ENCODE data around the gene FIBCD1.

Gene FIBCD1

DNA sequence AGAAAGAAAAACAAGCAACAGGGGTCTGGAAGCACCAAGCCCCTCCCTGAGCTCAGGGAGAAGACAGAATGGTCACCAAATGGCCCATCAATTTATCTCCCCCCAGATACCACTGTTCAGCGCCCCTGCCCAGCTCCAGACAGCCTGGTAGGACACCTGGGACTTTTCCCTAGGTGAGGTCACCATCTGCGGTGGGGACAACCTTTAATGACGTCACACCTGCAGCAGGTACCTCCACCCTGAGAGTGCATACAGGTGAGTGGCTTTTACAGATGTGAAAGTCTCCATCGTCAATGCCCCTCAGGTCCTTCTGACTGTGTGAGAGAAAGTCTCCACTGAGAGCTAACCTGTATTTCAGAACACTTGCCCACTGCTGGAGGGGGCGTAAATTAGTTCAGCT, 35.6 kb upstream of the FIBCD1 start:
- no peak overlapping the region for H3K27ac ChIP-seq
- H3K27me3 ChIP-seq (ENCODE audit: control insufficient read depth, insufficient read depth, low read length), result no peaks in the 10 kb centered on the region
- no peak overlapping the region for H3K4me3 ChIP-seq (ENCODE audit: low read depth, low read length)
- no peak overlapping the region for H3K4me2 ChIP-seq (ENCODE audit: low read length)
- H3K79me2 ChIP-seq, result no peaks in the 10 kb centered on the region
- no peaks in the 10 kb centered on the region for H3K36me3 ChIP-seq (ENCODE audit: control insufficient read depth, insufficient read depth, low read length)
- no peaks in the 10 kb centered on the region for H3K9me3 ChIP-seq (ENCODE audit: control insufficient read depth, low read length)
- H2AFZ ChIP-seq, result no peak overlapping the region
- H3K4me1 ChIP-seq, result no peaks in the 10 kb centered on the region
- H3K9ac ChIP-seq, result no peak overlapping the region
- TF ChIP-seq CTCF (IDR thresholded peaks at IDR 0.05), result no peak

GRCh38 chr9:130973686-130974281, 34.7 kb upstream of the FIBCD1 start:
- H3K36me3 ChIP-seq (ENCODE audit: control insufficient read depth, insufficient read depth, low read length), result no peaks in the 10 kb centered on the region
- no peak overlapping the region for H2AFZ ChIP-seq
- no peaks in the 10 kb centered on the region for H3K9me3 ChIP-seq (ENCODE audit: control insufficient read depth, low read length)
- no peak overlapping the region for H3K9ac ChIP-seq
- H3K27me3 ChIP-seq (ENCODE audit: control insufficient read depth, insufficient read depth, low read length), result no peaks in the 10 kb centered on the region
- no peak overlapping the region for H3K4me2 ChIP-seq (ENCODE audit: low read length)
- H3K79me2 ChIP-seq, result no peaks in the 10 kb centered on the region
- no peak overlapping the region for H3K4me3 ChIP-seq (ENCODE audit: low read depth, low read length)
- no peak overlapping the region for H3K27ac ChIP-seq
- H3K4me1 ChIP-seq, result no peaks in the 10 kb centered on the region
- TF ChIP-seq CTCF (IDR thresholded peaks at IDR 0.05), result no peak

DNA sequence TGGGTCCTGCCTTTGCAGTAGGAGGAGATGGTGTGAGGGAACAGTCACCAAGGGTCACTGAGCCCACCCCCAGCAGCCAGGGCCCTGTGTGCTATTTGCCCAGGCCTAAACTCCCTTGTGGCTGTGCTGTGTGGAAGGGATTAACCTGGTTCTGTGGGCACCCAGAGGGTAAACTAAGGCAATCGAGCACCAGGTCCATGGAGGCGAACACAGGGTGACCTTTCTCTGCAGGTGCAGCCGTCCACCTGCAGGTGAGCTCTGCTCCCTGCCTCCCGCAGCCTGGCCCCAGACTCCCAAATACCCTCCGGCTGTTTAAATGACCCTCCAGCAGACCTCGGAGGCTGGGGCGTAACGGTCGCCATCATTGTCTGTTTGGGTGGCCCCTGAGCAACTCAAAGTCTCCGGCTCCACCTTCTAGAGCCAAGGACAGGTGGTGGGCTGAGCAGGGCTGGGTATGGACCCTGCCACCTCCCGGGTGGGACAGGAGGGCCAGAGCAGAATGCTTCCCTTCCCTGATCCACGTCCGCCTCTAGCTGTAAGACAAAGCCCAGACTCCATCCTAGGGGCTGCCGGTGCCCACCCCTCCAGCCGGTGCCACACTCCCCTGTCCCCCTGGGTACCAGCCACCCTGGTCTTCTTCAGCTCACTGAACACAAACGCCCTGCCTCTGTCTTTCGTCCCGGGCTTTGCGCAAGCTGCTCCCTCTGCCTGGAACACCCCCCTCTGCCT, 34.1 kb upstream of the FIBCD1 start:
- Histone ChIP-seq H3K4me1 (no peaks in the 10 kb centered on the region), H3K4me3 (ENCODE audit: low read depth, low read length) (no peak overlapping the region), H3K4me2 (ENCODE audit: low read length) (no peak overlapping the region), H3K27me3 (ENCODE audit: control insufficient read depth, insufficient read depth, low read length) (no peaks in the 10 kb centered on the region), H3K36me3 (ENCODE audit: control insufficient read depth, insufficient read depth, low read length) (no peaks in the 10 kb centered on the region), H3K27ac (no peak overlapping the region), H3K79me2 (no peaks in the 10 kb centered on the region), H2AFZ (no peak overlapping the region), H3K9ac (no peak overlapping the region), H3K9me3 (ENCODE audit: control insufficient read depth, low read length) (no peaks in the 10 kb centered on the region)
- TF ChIP-seq CTCF (IDR thresholded peaks at IDR 0.05), result no peak

DNA sequence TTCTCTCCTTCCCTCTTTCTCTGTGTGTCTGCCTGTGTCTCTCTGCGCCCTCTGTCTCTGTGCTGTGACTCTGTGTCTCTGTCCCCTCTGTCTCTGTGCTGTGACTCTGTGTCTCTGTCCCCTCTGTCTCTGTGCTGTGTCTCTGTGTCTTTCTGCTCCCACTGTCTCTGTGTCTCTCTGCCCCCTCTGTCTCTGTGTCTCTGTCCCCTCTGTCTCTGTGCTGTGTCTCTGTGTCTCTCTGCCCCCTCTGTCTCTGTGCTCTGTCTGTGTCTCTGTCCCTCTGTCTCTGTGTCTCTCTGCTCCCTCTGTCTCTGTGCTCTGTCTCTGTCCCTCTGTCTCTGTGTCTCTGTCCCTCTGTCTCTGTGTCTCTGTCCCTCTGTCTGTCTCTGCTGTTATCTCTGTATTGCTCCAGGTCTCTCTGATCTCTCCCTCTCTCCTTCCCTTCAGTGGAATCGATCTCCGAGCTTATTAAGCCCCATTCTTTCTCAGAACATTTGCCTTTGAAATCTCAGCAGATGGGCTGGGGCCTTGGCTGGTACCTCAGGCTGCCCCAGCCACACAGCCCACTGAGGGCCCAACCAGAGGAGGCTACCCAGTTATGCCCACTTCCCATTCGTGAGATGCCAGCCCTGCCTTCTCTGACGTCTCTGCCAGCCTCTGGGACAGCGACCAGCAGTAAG, 33.4 kb upstream of the FIBCD1 start:
- Histone ChIP-seq H3K9ac (no peak overlapping the region), H3K79me2 (no peaks in the 10 kb centered on the region), H3K4me1 (no peaks in the 10 kb centered on the region), H3K9me3 (ENCODE audit: control insufficient read depth, low read length) (no peaks in the 10 kb centered on the region), H3K27me3 (ENCODE audit: control insufficient read depth, insufficient read depth, low read length) (no peaks in the 10 kb centered on the region), H3K36me3 (ENCODE audit: control insufficient read depth, insufficient read depth, low read length) (no peaks in the 10 kb centered on the region), H3K4me2 (ENCODE audit: low read length) (no peak overlapping the region), H3K4me3 (ENCODE audit: low read depth, low read length) (no peak overlapping the region), H3K27ac (no peak overlapping the region), H2AFZ (no peak overlapping the region)
- TF ChIP-seq CTCF (IDR thresholded peaks at IDR 0.05), result no peak
